HL-60 (cell line): Measurements from ENCODE around the gene COPG1.

ENCODE experiments used
- DNase-seq, 2 experiments: peaks; one replicate each; pipeline ENCODE4 v3.0.0-alpha.2; 2010 to 2020; ENCODE audit warnings: low read depth in 1 of 2, low spot score in 1 of 2
- H3K27ac ChIP-seq: fragments of 250-450 bp; sonication (Bioruptor Pico); replicated peaks from 2 replicates; pipeline ENCODE4 v1.5.1; 2020; ENCODE audit warnings: mild to moderate bottlenecking, moderate library complexity
- H3K27me3 ChIP-seq: fragments of 250-450 bp; sonication (Bioruptor Pico); 2 replicates; pipeline ENCODE4 v1.5.1; 2021; ENCODE audit warnings: mild to moderate bottlenecking, moderate library complexity; ENCODE audit not compliant: insufficient read depth, poor library complexity, severe bottlenecking
- H3K4me3 ChIP-seq: replicated peaks from 2 replicates; pipeline ENCODE4 v1.5.1; 2011; ENCODE audit warnings: mild to moderate bottlenecking, control low read depth, low read length; ENCODE audit not compliant: insufficient read depth
- CTCF ChIP-seq: IDR thresholded peaks from one replicate; pipeline ENCODE4 v1.5.1; 2011; ENCODE audit warnings: low read length, control low read depth, inconsistent platforms; ENCODE audit not compliant: insufficient read depth
- GABPA ChIP-seq: IDR thresholded peaks from 2 replicates; pipeline ENCODE4 v1.6.1; 2012; ENCODE audit warnings: low read depth
- POLR2AphosphoS5 ChIP-seq: IDR thresholded peaks from 2 replicates; pipeline ENCODE4 v1.6.1; 2012; ENCODE audit warnings: low read depth
- REST ChIP-seq: IDR thresholded peaks from 2 replicates; pipeline ENCODE4 v1.6.1; 2012; ENCODE audit warnings: low read depth; ENCODE audit not compliant: insufficient replicate concordance
- SPI1 ChIP-seq: IDR thresholded peaks from 2 replicates; pipeline ENCODE4 v1.6.1; 2012; ENCODE audit warnings: low read depth, mild to moderate bottlenecking, borderline replicate concordance

COPG1 gene

GRCh38 chr3:129256270-129256669 lies 6.9 kb downstream of the COPG1 start:
- Histone ChIP-seq H3K27ac (no peak overlapping the region), H3K4me3 (no peak overlapping the region), H3K27me3 (no peaks in the 10 kb centered on the region)
- TF ChIP-seq GABPA (no peak), CTCF (no peak), POLR2AphosphoS5 (no peak)
- no peak for DNase-seq

GRCh38 chr3:129257609-129258008 lies 8.2 kb downstream of the COPG1 start:
- TF ChIP-seq GABPA = no peak
- no peak for TF ChIP-seq POLR2AphosphoS5
- no peak for TF ChIP-seq CTCF
- TF ChIP-seq SPI1 = no peak
- no peak for TF ChIP-seq REST
- no peak for DNase-seq
- H3K27ac ChIP-seq = no peak overlapping the region
- no peak overlapping the region for H3K4me3 ChIP-seq
- no peaks in the 10 kb centered on the region for H3K27me3 ChIP-seq

- no peak overlapping the region for H3K4me3 ChIP-seq
- no peaks in the 10 kb centered on the region for H3K27me3 ChIP-seq
- TF ChIP-seq REST = no peak
- no peak for TF ChIP-seq CTCF
- no peak for TF ChIP-seq POLR2AphosphoS5
- TF ChIP-seq GABPA = no peak
- no peak for TF ChIP-seq SPI1
- no peak for DNase-seq
- H3K27ac ChIP-seq = no peak overlapping the region
These were observed 10.4 kb downstream of the COPG1 start for GRCh38 chr3:129259612-129260477.
